AG04450 (cell line): Measurements from ENCODE around the gene ADAMTS19. TPM values are rescaled to one million over a fixed set of nuclear protein-coding genes. Genes with fewer than 3 reads are reported as not detected.
"Not testable (repeated sequence)": the region's sequence is repeated elsewhere in the genome, so short reads cannot be mapped to it uniquely, and the experiment has no call there.

Experiments used
- CTCF ChIA-PET: fragments of 300-600, 350-600 bp; formaldehyde crosslinking; extraction: SDS; loops from one replicate; lab custom pipeline; 2022; ENCODE audit warnings: antibody characterized with exemption, inconsistent platforms; lab: Charles Lee
- POLR2A ChIA-PET: fragments of 350-600 bp; formaldehyde crosslinking; extraction: SDS; loops from one replicate; lab custom pipeline; 2021; ENCODE audit warnings: antibody characterized with exemption, inconsistent platforms; lab: Yijun Ruan, JAX
- DNase-seq: peaks from one replicate; pipeline ENCODE4 v3.0.0-alpha.2; 2011; ENCODE audit warnings: low read depth, low spot score
- H3K27ac ChIP-seq: one replicate; pipeline ENCODE4 v1.5.1; 2012; ENCODE audit warnings: low read depth, low read length, control low read depth
- H3K27me3 ChIP-seq: one replicate; pipeline ENCODE4 v1.6.0; 2012; ENCODE audit warnings: low read length; ENCODE audit not compliant: control insufficient read depth, insufficient read depth
- H3K4me3 ChIP-seq: 2 replicates; pipeline ENCODE4 v1.5.1; 2011; ENCODE audit warnings: mild to moderate bottlenecking, low read depth, low read length, control low read depth
- H3K9me3 ChIP-seq: 2 replicates; pipeline ENCODE4 v1.5.1; 2012; ENCODE audit warnings: low read length; ENCODE audit not compliant: control insufficient read depth, insufficient read depth
- polyA plus RNA-seq: library from polyadenylated mRNA; depleted of rRNA; stranded (reverse); fragments of >200 nt; gene quantifications from 2 replicates; pipeline ENCODE4 v1.2.3, GENCODE V29; 2011
- TF ChIP-seq, protein P1 (sequence below): IDR thresholded peaks from 2 replicates; pipeline ENCODE4 v1.5.1; 2011; ENCODE audit warnings: low read depth, low read length, control low read depth, inconsistent platforms

ADAMTS19 gene
- polyA plus RNA-seq, 1 experiment = 0.02 TPM

DNA sequence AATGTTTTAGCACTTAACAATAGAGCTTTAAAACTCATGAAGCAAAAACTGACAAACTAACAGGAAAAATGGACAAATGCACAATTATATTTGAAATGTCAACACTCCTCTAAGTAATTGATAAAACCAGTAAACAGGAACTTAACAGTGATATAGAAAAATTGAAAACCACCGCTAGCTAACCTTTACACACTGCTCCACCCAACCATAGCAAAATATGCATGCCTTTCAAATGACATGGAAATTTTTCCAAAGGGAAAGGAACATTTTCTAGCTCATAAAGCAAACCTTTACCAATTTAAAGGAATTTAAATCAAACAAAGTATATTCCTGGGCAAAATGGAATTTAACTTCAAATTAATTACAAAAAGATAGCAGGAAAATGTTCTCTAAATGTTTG is 109.2 kb downstream of the ADAMTS19 start:
- Histone ChIP-seq H3K27ac (no peak overlapping the region), H3K4me3 (no peak overlapping the region), H3K27me3 (no peaks in the 10 kb centered on the region), H3K9me3 (no peaks in the 10 kb centered on the region)
- TF ChIP-seq, protein P1, sequence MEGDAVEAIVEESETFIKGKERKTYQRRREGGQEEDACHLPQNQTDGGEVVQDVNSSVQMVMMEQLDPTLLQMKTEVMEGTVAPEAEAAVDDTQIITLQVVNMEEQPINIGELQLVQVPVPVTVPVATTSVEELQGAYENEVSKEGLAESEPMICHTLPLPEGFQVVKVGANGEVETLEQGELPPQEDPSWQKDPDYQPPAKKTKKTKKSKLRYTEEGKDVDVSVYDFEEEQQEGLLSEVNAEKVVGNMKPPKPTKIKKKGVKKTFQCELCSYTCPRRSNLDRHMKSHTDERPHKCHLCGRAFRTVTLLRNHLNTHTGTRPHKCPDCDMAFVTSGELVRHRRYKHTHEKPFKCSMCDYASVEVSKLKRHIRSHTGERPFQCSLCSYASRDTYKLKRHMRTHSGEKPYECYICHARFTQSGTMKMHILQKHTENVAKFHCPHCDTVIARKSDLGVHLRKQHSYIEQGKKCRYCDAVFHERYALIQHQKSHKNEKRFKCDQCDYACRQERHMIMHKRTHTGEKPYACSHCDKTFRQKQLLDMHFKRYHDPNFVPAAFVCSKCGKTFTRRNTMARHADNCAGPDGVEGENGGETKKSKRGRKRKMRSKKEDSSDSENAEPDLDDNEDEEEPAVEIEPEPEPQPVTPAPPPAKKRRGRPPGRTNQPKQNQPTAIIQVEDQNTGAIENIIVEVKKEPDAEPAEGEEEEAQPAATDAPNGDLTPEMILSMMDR = no peak
- no peak for DNase-seq
- ChIA-PET CTCF (no interaction called here), POLR2A (no interaction called here)

DNA sequence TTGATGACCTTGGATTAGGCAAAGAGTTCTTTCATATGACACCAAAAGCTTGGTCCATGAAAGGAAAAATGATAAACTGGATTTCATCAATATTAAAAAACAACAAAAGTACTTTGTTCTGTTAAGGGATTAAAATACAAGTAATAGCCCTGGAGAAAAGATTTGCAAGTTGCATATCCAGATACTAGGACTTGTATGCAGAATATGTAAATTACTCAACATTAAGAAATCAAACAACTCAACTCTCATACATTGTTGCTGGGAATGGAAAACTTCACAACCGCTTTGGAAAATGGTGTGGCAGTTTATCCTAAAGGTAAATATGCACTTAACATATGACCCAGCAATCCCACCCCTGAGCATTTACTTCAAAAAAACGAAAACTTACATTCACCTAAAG is 112.0 kb downstream of the ADAMTS19 start:
- ChIA-PET CTCF (no interaction called here), POLR2A (no interaction called here)
- Histone ChIP-seq H3K9me3 (no peaks in the 10 kb centered on the region), H3K27ac (no peak overlapping the region), H3K4me3 (no peak overlapping the region), H3K27me3 (no peaks in the 10 kb centered on the region)
- TF ChIP-seq, protein P1 = no peak
- no peak for DNase-seq

- DNase-seq, POLR2A ChIA-PET, H3K9me3 ChIP-seq, H3K27me3 ChIP-seq, H3K27ac ChIP-seq, CTCF ChIA-PET, H3K4me3 ChIP-seq: not testable (repeated sequence)
These were observed 124.4 kb downstream of the ADAMTS19 start for GRCh38 chr5:129584496-129584895.

- TF ChIP-seq, protein P1 = no peak
- ChIA-PET POLR2A (no interaction called here), CTCF (no interaction called here)
- no peak for DNase-seq
- Histone ChIP-seq H3K27me3 (no peaks in the 10 kb centered on the region), H3K4me3 (no peak overlapping the region), H3K27ac (no peak overlapping the region), H3K9me3 (no peaks in the 10 kb centered on the region)
These were observed 131.5 kb downstream of the ADAMTS19 start for GRCh38 chr5:129591508-129592160.

DNA sequence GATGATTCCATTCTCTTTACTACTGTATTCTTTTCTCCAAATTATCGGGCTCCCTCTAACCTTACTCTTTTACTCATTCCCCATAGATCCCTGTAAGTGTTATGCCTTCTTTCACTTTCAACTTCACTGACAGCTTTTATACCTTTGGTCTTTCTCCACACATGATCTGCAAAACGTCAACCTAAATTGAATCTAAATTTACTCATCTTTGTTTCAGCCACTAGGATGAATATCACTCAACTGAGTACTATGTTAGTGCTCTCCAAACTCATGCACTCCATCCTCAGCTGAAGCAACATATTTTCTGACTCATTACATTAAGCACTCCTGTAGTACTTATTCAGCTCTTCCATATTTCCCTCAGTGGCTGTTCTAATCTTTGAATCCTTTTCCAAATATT is 133.4 kb downstream of the ADAMTS19 start:
- no peak overlapping the region for H3K4me3 ChIP-seq
- DNase-seq = no peak
- ChIA-PET CTCF (no interaction called here), POLR2A (no interaction called here)
- H3K27ac ChIP-seq = no peak overlapping the region
- TF ChIP-seq, protein P1 = no peak
- H3K27me3 ChIP-seq = no peaks in the 10 kb centered on the region
- H3K9me3 ChIP-seq = no peaks in the 10 kb centered on the region

DNA sequence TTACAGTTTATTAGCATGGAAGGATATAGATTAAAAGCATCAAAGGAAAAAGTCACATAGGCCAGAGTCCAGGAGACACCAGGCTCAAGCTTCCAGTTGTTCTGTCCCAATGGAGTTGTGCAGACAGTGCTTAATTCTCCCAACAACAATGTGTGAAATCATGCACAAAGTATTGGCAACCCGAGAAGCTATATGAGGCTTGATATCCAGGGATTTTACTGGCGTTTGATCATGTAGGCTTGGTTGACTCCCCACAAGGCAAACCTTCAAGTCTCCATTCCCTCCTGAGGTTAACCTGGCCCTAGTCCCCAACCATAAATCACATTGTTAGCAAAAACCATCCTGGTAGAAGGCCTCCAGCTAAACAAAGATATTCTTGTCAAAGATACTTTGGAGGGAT is 141.5 kb downstream of the ADAMTS19 start:
- Histone ChIP-seq H3K4me3 (no peak overlapping the region), H3K27ac (no peak overlapping the region), H3K9me3 (no peaks in the 10 kb centered on the region), H3K27me3 (no peaks in the 10 kb centered on the region)
- ChIA-PET CTCF (no interaction called here), POLR2A (no interaction called here)
- TF ChIP-seq, protein P1 = no peak
- no peak for DNase-seq
